Cardiac fibroblast (primary cell): ENCODE results near the gene PRSS12.
"Not testable (repeated sequence)": the region's sequence is repeated elsewhere in the genome, so short reads cannot be mapped to it uniquely, and the experiment has no call there.

ENCODE experiments used
- DNase-seq, 2 donors: peaks; one replicate each; pipeline versions ENCODE4 v3.0.0 to v3.0.0-alpha.2; 2010; ENCODE audit warnings: low read depth in 2 of 2
- H3K4me3 ChIP-seq, 2 donors: replicated peaks in 1 of 2; 1 replicate in 1 of 2; 2 replicates in 1 of 2; pipeline ENCODE4 v1.5.1; 2011; ENCODE audit warnings: low read depth in 2 of 2, low read length in 2 of 2, mild to moderate bottlenecking in 2 of 2, moderate library complexity in 1 of 2
- TF ChIP-seq, protein P1 (sequence below): IDR thresholded peaks from one replicate; pipeline ENCODE4 v1.5.1; 2011; ENCODE audit warnings: low read depth, mild to moderate bottlenecking, low read length, inconsistent platforms

PRSS12 gene

GRCh38 chr4:118395057-118395644, 42.3 kb upstream of the PRSS12 start:
- no peak for DNase-seq
- TF ChIP-seq, protein P1, sequence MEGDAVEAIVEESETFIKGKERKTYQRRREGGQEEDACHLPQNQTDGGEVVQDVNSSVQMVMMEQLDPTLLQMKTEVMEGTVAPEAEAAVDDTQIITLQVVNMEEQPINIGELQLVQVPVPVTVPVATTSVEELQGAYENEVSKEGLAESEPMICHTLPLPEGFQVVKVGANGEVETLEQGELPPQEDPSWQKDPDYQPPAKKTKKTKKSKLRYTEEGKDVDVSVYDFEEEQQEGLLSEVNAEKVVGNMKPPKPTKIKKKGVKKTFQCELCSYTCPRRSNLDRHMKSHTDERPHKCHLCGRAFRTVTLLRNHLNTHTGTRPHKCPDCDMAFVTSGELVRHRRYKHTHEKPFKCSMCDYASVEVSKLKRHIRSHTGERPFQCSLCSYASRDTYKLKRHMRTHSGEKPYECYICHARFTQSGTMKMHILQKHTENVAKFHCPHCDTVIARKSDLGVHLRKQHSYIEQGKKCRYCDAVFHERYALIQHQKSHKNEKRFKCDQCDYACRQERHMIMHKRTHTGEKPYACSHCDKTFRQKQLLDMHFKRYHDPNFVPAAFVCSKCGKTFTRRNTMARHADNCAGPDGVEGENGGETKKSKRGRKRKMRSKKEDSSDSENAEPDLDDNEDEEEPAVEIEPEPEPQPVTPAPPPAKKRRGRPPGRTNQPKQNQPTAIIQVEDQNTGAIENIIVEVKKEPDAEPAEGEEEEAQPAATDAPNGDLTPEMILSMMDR: no peak

DNA sequence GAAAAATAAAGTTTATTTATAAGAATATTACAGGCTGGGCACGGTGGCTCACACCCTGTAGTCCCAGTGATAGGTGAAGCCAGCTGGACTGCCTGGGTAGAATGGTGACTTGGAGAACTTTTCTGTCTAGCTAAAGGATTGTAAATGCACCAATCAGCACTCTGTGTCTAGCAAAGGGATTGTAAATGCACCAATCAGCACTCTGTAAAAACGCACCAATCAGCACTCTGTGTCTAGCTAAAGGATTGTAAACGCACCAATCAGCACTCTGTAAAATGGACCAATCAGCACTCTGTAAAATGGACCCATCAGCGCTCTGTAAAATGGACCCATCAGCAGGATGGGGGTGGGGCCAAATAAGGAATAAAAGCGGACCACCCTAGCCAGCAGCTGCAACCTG, 39.7 kb upstream of the PRSS12 start:
- H3K4me3 ChIP-seq, DNase-seq: not testable (repeated sequence)

More at GRCh38 chr4:118395057-118395644, 42.3 kb upstream of the PRSS12 start:
- H3K4me3 ChIP-seq: no peak overlapping the region

DNA sequence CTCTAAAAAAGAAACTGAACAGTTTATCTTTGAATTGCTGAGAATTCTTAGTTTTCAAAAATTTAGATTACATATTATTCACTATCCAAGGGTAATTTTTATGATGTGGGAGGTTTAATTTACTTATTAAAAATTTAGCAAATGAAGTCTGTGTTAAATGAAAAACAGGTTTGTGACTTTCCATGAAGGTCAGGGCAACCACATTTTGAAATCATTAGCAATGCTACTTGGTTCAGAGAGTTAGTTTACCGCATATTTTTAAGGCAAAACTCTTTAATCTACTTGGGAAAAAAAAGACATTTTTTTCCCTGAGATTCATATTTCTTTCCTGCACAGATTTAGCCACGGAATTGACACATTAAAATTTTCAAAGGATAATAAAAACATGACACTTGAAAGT, 37.3 kb upstream of the PRSS12 start:
- H3K4me3 ChIP-seq: no peak overlapping the region
- TF ChIP-seq, protein P1: no peak
- no peak for DNase-seq

DNA sequence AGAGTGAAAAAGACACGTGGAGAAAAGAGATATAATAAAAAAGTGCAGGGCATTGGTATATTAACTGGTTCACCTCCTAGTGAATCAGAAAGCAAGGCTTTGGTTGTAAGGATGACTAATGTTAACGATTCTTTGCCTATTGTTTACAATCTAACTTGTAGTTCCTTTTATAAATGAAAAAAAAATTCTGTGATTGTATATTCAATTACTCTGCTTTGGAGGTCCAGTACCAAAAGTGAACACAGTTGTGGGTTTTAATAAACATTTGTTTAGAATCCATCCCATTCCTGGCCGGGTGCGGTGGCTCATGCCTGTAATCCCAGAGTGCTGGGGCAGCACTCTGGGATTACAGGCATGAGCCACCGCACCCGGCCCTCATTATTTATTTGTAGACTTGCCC, 36.9 kb upstream of the PRSS12 start:
- TF ChIP-seq, protein P1: no peak
- no peak for DNase-seq
- no peak overlapping the region for H3K4me3 ChIP-seq

GRCh38 chr4:118388606-118389005, 35.8 kb upstream of the PRSS12 start:
- TF ChIP-seq, protein P1: no peak

GRCh38 chr4:118381902-118382301, 29.1 kb upstream of the PRSS12 start:
- H3K4me3 ChIP-seq: no peak overlapping the region
- TF ChIP-seq, protein P1: no peak
- no peak for DNase-seq

More at GRCh38 chr4:118388606-118389005, 35.8 kb upstream of the PRSS12 start:
- no peak for DNase-seq
- no peak overlapping the region for H3K4me3 ChIP-seq

- TF ChIP-seq, protein P1: no peak
- no peak overlapping the region for H3K4me3 ChIP-seq
- peak in 1 of 2 donors; percentile 54 for DNase-seq
Measured at GRCh38 chr4:118373614-118374255, 20.9 kb upstream of the PRSS12 start.
